ENCODE data around the gene ZMYND11. TPM values are rescaled to one million over a fixed set of nuclear protein-coding genes. Genes with fewer than 3 reads are reported as not detected.

ZMYND11 gene
- total and polyA plus RNA-seq, 2 of the 8 experiments (the other 6 are each of a cell fraction or from before 2014, with no cell fraction given), result 7.5 to 26.6 TPM

GRCh38 chr10:173741-174140, 38.5 kb downstream of the ZMYND11 start:
- Histone ChIP-seq H3K23ac (ENCODE audit: insufficient read length) (no peak overlapping the region), H3K14ac (ENCODE audit: insufficient read length) (no peak overlapping the region), H3K56ac (replicated peaks; ENCODE audit: insufficient read length, low read depth, low read length) (no peak overlapping the region), H2BK15ac (ENCODE audit: low read length) (no peak overlapping the region), H2AFZ (ENCODE audit: low read length) (no peak overlapping the region), H3K9me3 (ENCODE audit: insufficient read depth in 2 of 2, low read depth in 1 of 2, low read length in 1 of 2) (no peaks in the 10 kb centered on the region), H2BK12ac (ENCODE audit: low read depth, low read length) (no peak overlapping the region), H3K27me3 (replicated peaks in 1 of 4; ENCODE audit: control insufficient read depth in 3 of 4, extremely low read depth in 1 of 4, insufficient read depth in 3 of 4, low read length in 3 of 4) (no peaks in the 10 kb centered on the region), H2BK20ac (ENCODE audit: low read length) (no peak overlapping the region), H3K23me2 (ENCODE audit: low read depth, low read length) (no peaks in the 10 kb centered on the region), H3K79me2 (ENCODE audit: control insufficient read depth in 1 of 2, insufficient read depth in 2 of 2, low read length in 2 of 2) (peaks cover 0 to 7% of the 10 kb centered on the region in 2 experiments; a peak in 2 of 4 replicates), H3K4me1 (replicated peaks in 1 of 4; ENCODE audit: control insufficient read depth in 3 of 4, insufficient read depth in 4 of 4, low read length in 3 of 4) (peaks cover 0 to 3% (median 0%) of the 10 kb centered on the region in 4 experiments; a peak in 1 of 7 replicates), H2BK5ac (ENCODE audit: low read depth, low read length) (no peak overlapping the region), H3K27ac (ENCODE audit: low read depth, low read length) (no peak overlapping the region), H3K9ac (replicated peaks in 1 of 4; ENCODE audit: extremely low read depth in 1 of 4, low read depth in 3 of 4, low read length in 3 of 4) (no peak overlapping the region), H3K18ac (ENCODE audit: extremely low read depth, low read length) (no peak overlapping the region), H4K20me1 (replicated peaks in 1 of 2; ENCODE audit: control insufficient read depth in 1 of 2, insufficient read depth in 2 of 2, low read length in 2 of 2) (peaks cover 0 to 3% of the 10 kb centered on the region in 2 experiments), H2AK5ac (ENCODE audit: low read depth, low read length) (no peak overlapping the region), H4K5ac (ENCODE audit: insufficient read length, low read depth, low read length) (no peak overlapping the region), H3K4ac (replicated peaks; ENCODE audit: insufficient read length, low read depth, low read length) (no peak overlapping the region), H3K4me2 (ENCODE audit: insufficient read depth in 1 of 2, low read depth in 2 of 2, low read length in 2 of 2) (no peak overlapping the region), H3K36me3 (ENCODE audit: control insufficient read depth in 2 of 4, insufficient read depth in 4 of 4, low read length in 3 of 4) (no peaks in the 10 kb centered on the region), H4K91ac (replicated peaks; ENCODE audit: insufficient read length, low read length) (no peak overlapping the region), H3K79me1 (ENCODE audit: low read depth, low read length) (no peaks in the 10 kb centered on the region), H2BK120ac (replicated peaks; ENCODE audit: low read depth, low read length) (no peak overlapping the region), H3K4me3 (ENCODE audit: extremely low read depth in 1 of 4, insufficient read depth in 2 of 4, low read depth in 3 of 4, low read length in 4 of 4) (no peak overlapping the region), H4K8ac (ENCODE audit: extremely low read depth, insufficient read depth, low read length) (no peak overlapping the region)
- POLR2A ChIA-PET (ENCODE audit: partially characterized antibody), result no interaction called here
- CTCF ChIA-PET (ENCODE audit: partially characterized antibody), result no interaction called here
- FAIRE-seq (no peak), DNase-seq (ENCODE audit: low read depth in 1 of 2, low spot score in 2 of 2) (no peak)
- WGBS, 2 experiments (ENCODE audit: extremely low coverage in 1 of 2, insufficient coverage in 1 of 2, insufficient read length in 1 of 2, insufficient replicate concordance in 2 of 2, low coverage in 1 of 2, low lambda C conversion rate in 2 of 2, missing lambda C conversion rate in 1 of 2), result 97% methylated on average over 4 of the region's 4 CpGs; no CpG with 5 or more reads in 1 of the 2 experiments
- TF ChIP-seq TBP (IDR thresholded peaks at IDR 0.05; ENCODE audit: low read depth, low read length) (no peak), EP300 (IDR thresholded peaks at IDR 0.05; ENCODE audit: borderline replicate concordance in 1 of 2, low read depth in 2 of 2, low read length in 2 of 2) (no peak), JUN (IDR thresholded peaks at IDR 0.05; ENCODE audit: low read depth, low read length) (no peak), YY1 (IDR thresholded peaks at IDR 0.05; ENCODE audit: low read depth, low read length) (no peak), USF2 (IDR thresholded peaks at IDR 0.05; ENCODE audit: low read length) (no peak), SUZ12 (IDR thresholded peaks at IDR 0.05; ENCODE audit: low read length) (no peak), SP2 (IDR thresholded peaks at IDR 0.05; ENCODE audit: low read length) (no peak), RXRA (IDR thresholded peaks at IDR 0.05; ENCODE audit: insufficient read depth, low read depth, low read length) (no peak), CHD2 (IDR thresholded peaks at IDR 0.05; ENCODE audit: low read length) (no peak), EGR1 (IDR thresholded peaks at IDR 0.05; ENCODE audit: borderline replicate concordance, low read depth, low read length) (no peak), E2F6 (IDR thresholded peaks at IDR 0.05) (no peak), SP1 (IDR thresholded peaks at IDR 0.05; ENCODE audit: low read depth, low read length) (no peak)
